A549 (cell line): ENCODE data around the gene NPAS2. TPM values are rescaled to one million over a fixed set of nuclear protein-coding genes. Genes with fewer than 3 reads are reported as not detected.

Experiments used
- ATAC-seq, 2 experiments: fragments of 200-7000 bp in 1 of 2; fragments of >200 bp in 1 of 2; cut with Nextera tagmentation in 1 of 2; cut with Tn5 transposase in 1 of 2; 3 replicates each; pipeline versions ENCODE4 v1.8.0 to v1.9.1; 2018 to 2020; ENCODE audit warnings: mild to moderate bottlenecking in 1 of 2, moderate library complexity in 1 of 2
- CTCF ChIA-PET: fragments of 300-600 bp; sonication (Branson Sonifier 250); formaldehyde crosslinking; extraction: SDS; loops from one replicate; lab custom pipeline; 2021; ENCODE audit warnings: antibody characterized with exemption, inconsistent platforms; lab: Yijun Ruan, JAX
- POLR2A ChIA-PET: fragments of 350-600 bp; formaldehyde crosslinking; extraction: SDS; loops from one replicate; lab custom pipeline; 2021; ENCODE audit warnings: antibody characterized with exemption, inconsistent platforms; lab: Yijun Ruan, JAX
- DNase-seq, 2 experiments: peaks; one replicate each; pipeline versions ENCODE4 v3.0.0 to v3.0.0-alpha.2; 2011 to 2016; ENCODE audit warnings: low read depth in 1 of 2, low spot score in 1 of 2
- FAIRE-seq: peaks from 2 replicates; lab custom pipeline; 2011; peaks lifted over from hg19 to GRCh38; lab: Jason Lieb, UNC
- H3K27ac ChIP-seq, 2 experiments: fragments of >200 bp; sonication (Bioruptor Twin); formaldehyde crosslinking; 3 replicates each; pipeline ENCODE4 v1.5.1; 2016 to 2017
- H3K4me1 ChIP-seq: fragments of >200 bp; sonication (Bioruptor Twin); formaldehyde crosslinking; 3 replicates; pipeline ENCODE4 v1.6.1; 2016
- H3K4me2 ChIP-seq: fragments of >200 bp; sonication (Bioruptor Twin); formaldehyde crosslinking; 3 replicates; pipeline ENCODE4 v1.6.1; 2016
- H3K4me3 ChIP-seq: fragments of >200 bp; sonication (Bioruptor Twin); formaldehyde crosslinking; 3 replicates; pipeline ENCODE4 v1.5.1; 2016
- H3K9me3 ChIP-seq: fragments of >200 bp; sonication (Bioruptor Twin); formaldehyde crosslinking; 3 replicates; pipeline ENCODE4 v1.6.1; 2016
- BHLHE40 ChIP-seq: IDR thresholded peaks from 2 replicates; pipeline ENCODE4 v1.6.1; 2012; ENCODE audit warnings: low read depth, low read length, inconsistent platforms
- CEBPB ChIP-seq, 2 experiments: fragments of >200 bp in 1 of 2; sonication (Bioruptor Twin) in 1 of 2; formaldehyde crosslinking in 1 of 2; IDR thresholded peaks; 2 replicates each; pipeline ENCODE4 v1.6.1; 2012 to 2016
- CHD4 ChIP-seq: fragments of 200-600 bp; sonication (generic); IDR thresholded peaks from 2 replicates; pipeline ENCODE4 v1.6.1; 2016; ENCODE audit warnings: antibody characterized with exemption, mild to moderate bottlenecking, borderline replicate concordance
- EHF ChIP-seq: fragments of 250-450 bp; sonication (Bioruptor Pico); IDR thresholded peaks from 2 replicates; pipeline ENCODE4 v1.5.0; 2020; ENCODE audit warnings: mild to moderate bottlenecking
- GATA3 ChIP-seq: IDR thresholded peaks from 2 replicates; pipeline ENCODE4 v1.6.1; 2012; ENCODE audit warnings: borderline replicate concordance
- HOXB13 ChIP-seq: fragments of 250-450 bp; sonication (Bioruptor Pico); IDR thresholded peaks from 2 replicates; pipeline ENCODE4 v1.5.0; 2020; ENCODE audit warnings: low read depth, mild to moderate bottlenecking, moderate library complexity
- HOXB5 ChIP-seq: fragments of 250-450 bp; sonication (Bioruptor Pico); IDR thresholded peaks from 2 replicates; pipeline ENCODE4 v1.5.0; 2020; ENCODE audit warnings: mild to moderate bottlenecking, moderate library complexity
- JUNB ChIP-seq: fragments of >200 bp; sonication (Bioruptor Twin); formaldehyde crosslinking; IDR thresholded peaks from 2 replicates; pipeline ENCODE4 v1.6.1; 2016
- KDM5A ChIP-seq: fragments of 200-600 bp; sonication (generic); IDR thresholded peaks from 2 replicates; pipeline ENCODE4 v1.6.1; 2016; ENCODE audit warnings: antibody characterized with exemption, mild to moderate bottlenecking
- MAFK ChIP-seq: fragments of 450-650 bp; IDR thresholded peaks from 2 replicates; pipeline ENCODE4 v1.6.1; 2014; ENCODE audit not compliant: partially characterized antibody
- NFE2L2 ChIP-seq: fragments of 150-350 bp; conservative IDR thresholded peaks from 2 replicates; pipeline ENCODE4 v1.6.1; 2014; ENCODE audit warnings: low read length
- RAD21 ChIP-seq, 2 experiments: fragments of >200 bp in 1 of 2; sonication (Bioruptor Twin) in 1 of 2; formaldehyde crosslinking in 1 of 2; IDR thresholded peaks in 1 of 2; conservative IDR thresholded peaks in 1 of 2; 2 replicates in 1 of 2; 3 replicates in 1 of 2; pipeline ENCODE4 v1.6.1; 2012 to 2018; ENCODE audit warnings: inconsistent platforms in 1 of 2
- RARB ChIP-seq: fragments of 250-450 bp; sonication (Bioruptor Pico); IDR thresholded peaks from 2 replicates; pipeline ENCODE4 v1.8.0; 2021; ENCODE audit warnings: mild to moderate bottlenecking, moderate library complexity
- RFX5 ChIP-seq: fragments of 450-650 bp; IDR thresholded peaks from 2 replicates; pipeline ENCODE4 v1.7.1; 2014; ENCODE audit warnings: antibody characterized with exemption, mild to moderate bottlenecking, moderate library complexity
- TFCP2L1 ChIP-seq: fragments of 250-450 bp; sonication (Bioruptor Pico); IDR thresholded peaks from 2 replicates; pipeline ENCODE4 v1.5.0; 2021; ENCODE audit warnings: mild to moderate bottlenecking
- ZC3H11A ChIP-seq: fragments of 450-650 bp; IDR thresholded peaks from 2 replicates; pipeline ENCODE4 v1.6.1; 2014; ENCODE audit warnings: antibody characterized with exemption, mild to moderate bottlenecking
- ZFP36 ChIP-seq: fragments of 450-650 bp; IDR thresholded peaks from 2 replicates; pipeline ENCODE4 v1.6.1; 2014; ENCODE audit warnings: borderline replicate concordance; ENCODE audit not compliant: partially characterized antibody
- ZSCAN20 ChIP-seq: fragments of 250-450 bp; sonication (Bioruptor Pico); IDR thresholded peaks from 2 replicates; pipeline ENCODE4 v1.8.0; 2022; ENCODE audit warnings: mild to moderate bottlenecking, moderate library complexity
- WGBS: methylation state at CpG from one replicate; pipeline ENCODE4 v1.1.6; 2017; ENCODE audit errors: missing lambda C conversion rate; 5-methylcytosine and 5-hydroxymethylcytosine counted together
- polyA plus RNA-seq, 4 experiments: library from polyadenylated mRNA; depleted of rRNA in 3 of 4; stranded (reverse); fragments of >200 nt; fragmentation: RNase III in 1 of 4; extraction: RNeasy Plus Mini Kit Qiagen cat#74134 plus additional on column Dnase treatment in 1 of 4; gene quantifications; 2 replicates in 3 of 4; 3 replicates in 1 of 4; pipeline ENCODE4 v1.2.3, GENCODE V29; 2011 to 2017
- TF ChIP-seq, protein P1 (sequence below): IDR thresholded peaks from 2 replicates; pipeline ENCODE4 v1.6.1; 2012; ENCODE audit warnings: low read depth, borderline replicate concordance
- TF ChIP-seq, protein P2 (sequence below): fragments of >200 bp; sonication (Bioruptor Twin); formaldehyde crosslinking; IDR thresholded peaks from 3 replicates; pipeline ENCODE4 v1.6.1; 2016
- TF ChIP-seq, protein P3 (sequence below): fragments of 250-450 bp; sonication (Bioruptor Pico); IDR thresholded peaks from 2 replicates; pipeline ENCODE4 v1.5.0; 2021; ENCODE audit warnings: mild to moderate bottlenecking, moderate library complexity, borderline replicate concordance
- TF ChIP-seq, protein P4 (sequence below): fragments of 150-350 bp; IDR thresholded peaks from 2 replicates; pipeline ENCODE4 v1.6.1; 2014; ENCODE audit warnings: low read depth, mild to moderate bottlenecking, low read length
- TF ChIP-seq, protein P5 (sequence below): fragments of 250-450 bp; sonication (Bioruptor Pico); IDR thresholded peaks from 2 replicates; pipeline ENCODE4 v1.5.0; 2020; ENCODE audit warnings: low read depth, mild to moderate bottlenecking, moderate library complexity
- TF ChIP-seq, protein P6 (sequence below): IDR thresholded peaks from 2 replicates; pipeline ENCODE4 v1.6.1; 2012

The NPAS2 gene
- polyA plus RNA-seq, 2 of the 4 experiments (the other 2 are of a cell fraction) = 31.4 to 56.1 TPM

DNA sequence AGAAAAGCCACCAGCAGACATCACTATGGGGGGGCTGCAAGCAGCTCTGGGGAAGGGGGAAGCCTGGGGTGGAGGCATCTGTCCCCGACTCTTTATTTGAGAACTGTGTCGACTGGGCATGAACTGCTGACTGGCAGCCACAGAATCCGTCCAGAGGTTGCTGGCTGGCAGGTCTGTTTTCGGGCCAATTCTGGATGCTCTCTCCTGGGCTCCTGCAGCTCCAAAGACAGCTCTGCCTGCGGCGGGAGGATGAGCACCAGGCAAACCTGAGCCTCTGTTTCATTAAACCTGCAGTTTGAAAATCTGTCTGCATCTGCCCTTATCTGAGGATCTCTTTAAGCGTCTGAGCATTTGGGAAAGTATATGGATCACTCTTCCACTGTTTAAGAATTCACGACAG lies 147.8 kb downstream of the NPAS2 start:
- TF ChIP-seq RARB (CRISPR knock-in tag) = no peak
- TF ChIP-seq HOXB13 (CRISPR knock-in tag) = no peak
- no peak for TF ChIP-seq RAD21 (conservative IDR thresholded peaks at IDR 0.05 in 1 of 2, IDR thresholded peaks at IDR 0.05 in 1 of 2)
- TF ChIP-seq, protein P1, sequence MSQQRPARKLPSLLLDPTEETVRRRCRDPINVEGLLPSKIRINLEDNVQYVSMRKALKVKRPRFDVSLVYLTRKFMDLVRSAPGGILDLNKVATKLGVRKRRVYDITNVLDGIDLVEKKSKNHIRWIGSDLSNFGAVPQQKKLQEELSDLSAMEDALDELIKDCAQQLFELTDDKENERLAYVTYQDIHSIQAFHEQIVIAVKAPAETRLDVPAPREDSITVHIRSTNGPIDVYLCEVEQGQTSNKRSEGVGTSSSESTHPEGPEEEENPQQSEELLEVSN = no peak
- TF ChIP-seq ZFP36 = no peak
- TF ChIP-seq, protein P2, sequence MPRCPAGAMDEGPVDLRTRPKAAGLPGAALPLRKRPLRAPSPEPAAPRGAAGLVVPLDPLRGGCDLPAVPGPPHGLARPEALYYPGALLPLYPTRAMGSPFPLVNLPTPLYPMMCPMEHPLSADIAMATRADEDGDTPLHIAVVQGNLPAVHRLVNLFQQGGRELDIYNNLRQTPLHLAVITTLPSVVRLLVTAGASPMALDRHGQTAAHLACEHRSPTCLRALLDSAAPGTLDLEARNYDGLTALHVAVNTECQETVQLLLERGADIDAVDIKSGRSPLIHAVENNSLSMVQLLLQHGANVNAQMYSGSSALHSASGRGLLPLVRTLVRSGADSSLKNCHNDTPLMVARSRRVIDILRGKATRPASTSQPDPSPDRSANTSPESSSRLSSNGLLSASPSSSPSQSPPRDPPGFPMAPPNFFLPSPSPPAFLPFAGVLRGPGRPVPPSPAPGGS = no peak
- TF ChIP-seq GATA3 = no peak
- no peak for TF ChIP-seq NFE2L2
- TF ChIP-seq, protein P3, sequence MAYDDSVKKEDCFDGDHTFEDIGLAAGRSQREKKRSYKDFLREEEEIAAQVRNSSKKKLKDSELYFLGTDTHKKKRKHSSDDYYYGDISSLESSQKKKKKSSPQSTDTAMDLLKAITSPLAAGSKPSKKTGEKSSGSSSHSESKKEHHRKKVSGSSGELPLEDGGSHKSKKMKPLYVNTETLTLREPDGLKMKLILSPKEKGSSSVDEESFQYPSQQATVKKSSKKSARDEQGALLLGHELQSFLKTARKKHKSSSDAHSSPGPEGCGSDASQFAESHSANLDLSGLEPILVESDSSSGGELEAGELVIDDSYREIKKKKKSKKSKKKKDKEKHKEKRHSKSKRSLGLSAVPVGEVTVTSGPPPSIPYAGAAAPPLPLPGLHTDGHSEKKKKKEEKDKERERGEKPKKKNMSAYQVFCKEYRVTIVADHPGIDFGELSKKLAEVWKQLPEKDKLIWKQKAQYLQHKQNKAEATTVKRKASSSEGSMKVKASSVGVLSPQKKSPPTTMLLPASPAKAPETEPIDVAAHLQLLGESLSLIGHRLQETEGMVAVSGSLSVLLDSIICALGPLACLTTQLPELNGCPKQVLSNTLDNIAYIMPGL (CRISPR knock-in tag) = no peak
- TF ChIP-seq JUNB = no peak
- TF ChIP-seq ZC3H11A = no peak
- no peak for TF ChIP-seq EHF (CRISPR knock-in tag)
- TF ChIP-seq KDM5A = no peak
- Histone ChIP-seq H3K9me3 (no peaks in the 10 kb centered on the region), H3K4me2 (no peak overlapping the region), H3K4me3 (no peak overlapping the region), H3K4me1 (no peaks in the 10 kb centered on the region), H3K27ac (no peak overlapping the region)
- ChIA-PET CTCF (interaction anchor here (1.0 to 2.5 kb wide), 2 partner anchors 184 to 361 kb away, joined by 3 to 10 read pairs; partner anchors contain the start of gene TBC1D8), POLR2A (no interaction called here)
- no peak for FAIRE-seq
- WGBS = 97% methylated on average over 8 of the region's 8 CpGs
- DNase-seq = no peak
- no peak for ATAC-seq

DNA sequence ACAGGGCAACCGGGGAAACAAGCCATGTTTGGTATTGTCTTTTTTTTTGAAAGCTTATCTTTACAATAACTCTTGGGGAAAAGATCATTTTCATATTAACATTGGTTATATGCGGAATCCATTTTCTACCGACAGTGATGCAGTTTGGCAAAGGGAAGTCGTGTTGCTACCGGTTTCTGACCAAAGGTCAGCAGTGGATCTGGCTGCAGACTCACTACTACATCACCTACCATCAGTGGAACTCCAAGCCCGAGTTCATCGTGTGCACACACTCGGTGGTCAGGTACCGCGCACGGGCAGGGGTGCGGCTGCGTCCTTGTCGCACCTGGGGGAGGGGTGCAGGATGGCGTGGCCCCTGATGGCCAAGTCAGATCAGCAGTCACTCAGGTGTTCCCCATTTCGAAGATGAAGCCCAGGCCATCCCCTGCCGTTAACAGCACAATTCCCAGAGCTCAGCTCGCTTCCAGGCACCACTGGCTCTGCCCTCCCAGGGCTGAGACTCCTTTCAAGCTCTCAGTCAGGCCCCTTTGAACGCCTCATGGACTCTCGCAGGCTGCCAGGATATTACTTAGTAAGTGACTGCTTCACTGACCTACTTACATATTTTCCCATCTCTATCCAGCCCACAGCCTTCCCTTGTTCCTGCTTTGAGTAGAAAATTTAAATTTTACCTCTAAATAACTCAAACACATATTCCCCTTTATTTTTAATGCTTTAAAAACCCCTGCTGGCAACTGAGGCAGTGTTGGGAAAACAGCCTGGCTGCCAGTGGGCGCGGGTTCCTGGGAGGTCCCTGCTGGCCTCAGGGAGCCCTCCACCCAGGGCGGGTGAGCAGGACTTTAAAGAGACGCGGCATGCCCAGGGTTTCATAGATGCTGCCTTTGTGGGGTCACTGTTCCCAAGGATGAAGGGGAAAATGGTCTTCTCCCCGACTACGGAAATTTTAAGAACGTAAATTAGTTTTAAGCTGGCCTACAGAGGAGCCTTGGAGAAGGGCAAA lies 148.5 kb downstream of the NPAS2 start:
- POLR2A ChIA-PET = no interaction called here
- CTCF ChIA-PET = interaction anchor here (1.0 kb wide), 1 partner anchor 183 kb away, joined by 3 read pairs; the partner anchor contains the start of gene TBC1D8
- H3K27ac ChIP-seq = no peak overlapping the region
- 93% methylated on average over 21 of the region's 28 CpGs for WGBS
- no peaks in the 10 kb centered on the region for H3K4me1 ChIP-seq
- FAIRE-seq (no peak), DNase-seq (no peak), ATAC-seq (no peak)
- H3K9me3 ChIP-seq = no peaks in the 10 kb centered on the region
- no peak overlapping the region for H3K4me3 ChIP-seq
- no peak for TF ChIP-seq CEBPB (IDR thresholded peaks at IDR 0.05)
- TF ChIP-seq, protein P4, sequence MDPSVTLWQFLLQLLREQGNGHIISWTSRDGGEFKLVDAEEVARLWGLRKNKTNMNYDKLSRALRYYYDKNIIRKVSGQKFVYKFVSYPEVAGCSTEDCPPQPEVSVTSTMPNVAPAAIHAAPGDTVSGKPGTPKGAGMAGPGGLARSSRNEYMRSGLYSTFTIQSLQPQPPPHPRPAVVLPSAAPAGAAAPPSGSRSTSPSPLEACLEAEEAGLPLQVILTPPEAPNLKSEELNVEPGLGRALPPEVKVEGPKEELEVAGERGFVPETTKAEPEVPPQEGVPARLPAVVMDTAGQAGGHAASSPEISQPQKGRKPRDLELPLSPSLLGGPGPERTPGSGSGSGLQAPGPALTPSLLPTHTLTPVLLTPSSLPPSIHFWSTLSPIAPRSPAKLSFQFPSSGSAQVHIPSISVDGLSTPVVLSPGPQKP = no peak
- TF ChIP-seq HOXB5 (CRISPR knock-in tag) = no peak
- TF ChIP-seq GATA3 = no peak
- TF ChIP-seq ZSCAN20 (CRISPR knock-in tag) = no peak
- TF ChIP-seq BHLHE40 = no peak
- TF ChIP-seq MAFK = no peak
- TF ChIP-seq TFCP2L1 (CRISPR knock-in tag) = no peak
- TF ChIP-seq CHD4 = no peak
- TF ChIP-seq KDM5A = no peak
- TF ChIP-seq, protein P5, sequence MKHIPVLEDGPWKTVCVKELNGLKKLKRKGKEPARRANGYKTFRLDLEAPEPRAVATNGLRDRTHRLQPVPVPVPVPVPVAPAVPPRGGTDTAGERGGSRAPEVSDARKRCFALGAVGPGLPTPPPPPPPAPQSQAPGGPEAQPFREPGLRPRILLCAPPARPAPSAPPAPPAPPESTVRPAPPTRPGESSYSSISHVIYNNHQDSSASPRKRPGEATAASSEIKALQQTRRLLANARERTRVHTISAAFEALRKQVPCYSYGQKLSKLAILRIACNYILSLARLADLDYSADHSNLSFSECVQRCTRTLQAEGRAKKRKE (CRISPR knock-in tag) = no peak
- TF ChIP-seq RFX5 = no peak
- TF ChIP-seq, protein P6, sequence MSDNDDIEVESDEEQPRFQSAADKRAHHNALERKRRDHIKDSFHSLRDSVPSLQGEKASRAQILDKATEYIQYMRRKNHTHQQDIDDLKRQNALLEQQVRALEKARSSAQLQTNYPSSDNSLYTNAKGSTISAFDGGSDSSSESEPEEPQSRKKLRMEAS = no peak
- TF ChIP-seq, all 56 proteins: peak for 0
- no peak overlapping the region for H3K4me2 ChIP-seq
